ENCODE data around the gene SLC6A7. TPM values are rescaled to one million over a fixed set of nuclear protein-coding genes. Genes with fewer than 3 reads are reported as not detected.

SLC6A7 gene
- total and polyA plus RNA-seq, 9 donors: 0.31 to 1.3 (median 0.75) TPM

GRCh38 chr5:150155258-150156026 lies 34.4 kb upstream of the SLC6A7 start, which contains the start of gene PDGFRB:
PDGFRB (minus strand) TSS chr5:150155845; CDS start chr5:150137047, 18,798 bp downstream.
- 3% methylated on average over 8 of the region's 17 CpGs for WGBS (ENCODE audit: insufficient coverage)
- H3K4me1 ChIP-seq (ENCODE audit: control insufficient read depth, insufficient read depth, low read length): peaks cover 73% of the 10 kb centered on the region

GRCh38 chr5:150156027-150156368 lies 33.9 kb upstream of the SLC6A7 start:
- no peaks in the 10 kb centered on the region for H3K9me3 ChIP-seq (replicated peaks; ENCODE audit: control insufficient read depth, low read depth, low read length)
- peaks cover 73% of the 10 kb centered on the region for H3K4me1 ChIP-seq (ENCODE audit: control insufficient read depth, insufficient read depth, low read length)
- WGBS (ENCODE audit: insufficient coverage): 0% methylated on average over 9 of the region's 9 CpGs
- peaks cover 7% of the 10 kb centered on the region for H3K27me3 ChIP-seq (ENCODE audit: control insufficient read depth, insufficient read depth, low read length)
- H3K36me3 ChIP-seq (ENCODE audit: control insufficient read depth, insufficient read depth, low read length): peaks cover 10% of the 10 kb centered on the region
- H3K4me3 ChIP-seq (ENCODE audit: low read length): peak overlapping the region; percentile 58
- H3K27ac ChIP-seq (ENCODE audit: low read length): peak overlapping the region; percentile 87
- DNase-seq: no peak

More at GRCh38 chr5:150155258-150156026, 34.4 kb upstream of the SLC6A7 start, which contains the start of gene PDGFRB:
- peak within 1 kb of the TSS; percentile 87 for H3K27ac ChIP-seq (ENCODE audit: low read length)
- peaks cover 10% of the 10 kb centered on the region for H3K36me3 ChIP-seq (ENCODE audit: control insufficient read depth, insufficient read depth, low read length)
- peak; percentile 97 for DNase-seq
- no peaks in the 10 kb centered on the region for H3K9me3 ChIP-seq (replicated peaks; ENCODE audit: control insufficient read depth, low read depth, low read length)
- H3K4me3 ChIP-seq (ENCODE audit: low read length): peak within 1 kb of the TSS; percentile 58
- H3K27me3 ChIP-seq (ENCODE audit: control insufficient read depth, insufficient read depth, low read length): peaks cover 7% of the 10 kb centered on the region

GRCh38 chr5:150156540-150156939 lies 33.3 kb upstream of the SLC6A7 start:
- DNase-seq: no peak
- H3K27ac ChIP-seq (ENCODE audit: low read length): peak overlapping the region; percentile 87
- no peaks in the 10 kb centered on the region for H3K9me3 ChIP-seq (replicated peaks; ENCODE audit: control insufficient read depth, low read depth, low read length)
- H3K4me1 ChIP-seq (ENCODE audit: control insufficient read depth, insufficient read depth, low read length): peaks cover 75% of the 10 kb centered on the region
- peaks cover 7% of the 10 kb centered on the region for H3K27me3 ChIP-seq (ENCODE audit: control insufficient read depth, insufficient read depth, low read length)
- H3K36me3 ChIP-seq (ENCODE audit: control insufficient read depth, insufficient read depth, low read length): peaks cover 8% of the 10 kb centered on the region
- H3K4me3 ChIP-seq (ENCODE audit: low read length): no peak overlapping the region
- WGBS (ENCODE audit: insufficient coverage): 0% methylated on average over 1 of the region's 4 CpGs

GRCh38 chr5:150157168-150157567 lies 32.7 kb upstream of the SLC6A7 start:
- Histone ChIP-seq H3K4me1 (ENCODE audit: control insufficient read depth, insufficient read depth, low read length) (peaks cover 80% of the 10 kb centered on the region), H3K36me3 (ENCODE audit: control insufficient read depth, insufficient read depth, low read length) (peaks cover 8% of the 10 kb centered on the region), H3K27ac (ENCODE audit: low read length) (peak overlapping the region; percentile 75), H3K27me3 (ENCODE audit: control insufficient read depth, insufficient read depth, low read length) (peaks cover 7% of the 10 kb centered on the region), H3K4me3 (ENCODE audit: low read length) (no peak overlapping the region), H3K9me3 (replicated peaks; ENCODE audit: control insufficient read depth, low read depth, low read length) (no peaks in the 10 kb centered on the region)
- DNase-seq: peak; percentile 59
- 41% methylated on average over 3 of the region's 3 CpGs for WGBS (ENCODE audit: insufficient coverage)

- Histone ChIP-seq H3K36me3 (ENCODE audit: control insufficient read depth, insufficient read depth, low read length) (peaks cover 6% of the 10 kb centered on the region), H3K27me3 (ENCODE audit: control insufficient read depth, insufficient read depth, low read length) (peaks cover 7% of the 10 kb centered on the region), H3K9me3 (replicated peaks; ENCODE audit: control insufficient read depth, low read depth, low read length) (no peaks in the 10 kb centered on the region), H3K27ac (ENCODE audit: low read length) (peak overlapping the region; percentile 65), H3K4me3 (ENCODE audit: low read length) (no peak overlapping the region), H3K4me1 (ENCODE audit: control insufficient read depth, insufficient read depth, low read length) (peaks cover 79% of the 10 kb centered on the region)
- 30% methylated on average over 7 of the region's 12 CpGs for WGBS (ENCODE audit: insufficient coverage)
- peak; percentile 53 for DNase-seq
Observed at GRCh38 chr5:150158170-150158949, 31.5 kb upstream of the SLC6A7 start.

GRCh38 chr5:150159031-150159430 lies 30.8 kb upstream of the SLC6A7 start:
- H3K9me3 ChIP-seq (replicated peaks; ENCODE audit: control insufficient read depth, low read depth, low read length): no peaks in the 10 kb centered on the region
- WGBS (ENCODE audit: insufficient coverage): 64% methylated on average over 5 of the region's 6 CpGs
- H3K4me1 ChIP-seq (ENCODE audit: control insufficient read depth, insufficient read depth, low read length): peaks cover 79% of the 10 kb centered on the region
- H3K4me3 ChIP-seq (ENCODE audit: low read length): no peak overlapping the region
- peaks cover 7% of the 10 kb centered on the region for H3K27me3 ChIP-seq (ENCODE audit: control insufficient read depth, insufficient read depth, low read length)
- peak overlapping the region; percentile 47 for H3K27ac ChIP-seq (ENCODE audit: low read length)
- peaks cover under 1% of the 10 kb centered on the region for H3K36me3 ChIP-seq (ENCODE audit: control insufficient read depth, insufficient read depth, low read length)
- DNase-seq: no peak

GRCh38 chr5:150159741-150160179 lies 30.1 kb upstream of the SLC6A7 start:
- H3K4me3 ChIP-seq (ENCODE audit: low read length): no peak overlapping the region
- 20% methylated on average over 1 of the region's 9 CpGs for WGBS (ENCODE audit: insufficient coverage)
- peaks cover 82% of the 10 kb centered on the region for H3K4me1 ChIP-seq (ENCODE audit: control insufficient read depth, insufficient read depth, low read length)
- peaks cover 7% of the 10 kb centered on the region for H3K27me3 ChIP-seq (ENCODE audit: control insufficient read depth, insufficient read depth, low read length)
- no peaks in the 10 kb centered on the region for H3K36me3 ChIP-seq (ENCODE audit: control insufficient read depth, insufficient read depth, low read length)
- H3K9me3 ChIP-seq (replicated peaks; ENCODE audit: control insufficient read depth, low read depth, low read length): no peaks in the 10 kb centered on the region
- peak overlapping the region; percentile 69 for H3K27ac ChIP-seq (ENCODE audit: low read length)
- DNase-seq: peak; percentile 69

GRCh38 chr5:150160448-150161081 lies 29.3 kb upstream of the SLC6A7 start:
- H3K27me3 ChIP-seq (ENCODE audit: control insufficient read depth, insufficient read depth, low read length): peaks cover 7% of the 10 kb centered on the region
- peaks cover 87% of the 10 kb centered on the region for H3K4me1 ChIP-seq (ENCODE audit: control insufficient read depth, insufficient read depth, low read length)
- H3K27ac ChIP-seq (ENCODE audit: low read length): peak overlapping the region; percentile 69
- H3K36me3 ChIP-seq (ENCODE audit: control insufficient read depth, insufficient read depth, low read length): no peaks in the 10 kb centered on the region
- no peaks in the 10 kb centered on the region for H3K9me3 ChIP-seq (replicated peaks; ENCODE audit: control insufficient read depth, low read depth, low read length)
- 33% methylated on average over 3 of the region's 5 CpGs for WGBS (ENCODE audit: insufficient coverage)
- H3K4me3 ChIP-seq (ENCODE audit: low read length): no peak overlapping the region
- DNase-seq: no peak

- H3K27ac ChIP-seq (ENCODE audit: low read length): peak overlapping the region; percentile 11
- peak; percentile 80 for DNase-seq
- H3K9me3 ChIP-seq (replicated peaks; ENCODE audit: control insufficient read depth, low read depth, low read length): no peaks in the 10 kb centered on the region
- 51% methylated on average over 9 of the region's 14 CpGs for WGBS (ENCODE audit: insufficient coverage)
- peaks cover 87% of the 10 kb centered on the region for H3K4me1 ChIP-seq (ENCODE audit: control insufficient read depth, insufficient read depth, low read length)
- H3K4me3 ChIP-seq (ENCODE audit: low read length): no peak overlapping the region
- no peaks in the 10 kb centered on the region for H3K36me3 ChIP-seq (ENCODE audit: control insufficient read depth, insufficient read depth, low read length)
- peaks cover 8% of the 10 kb centered on the region for H3K27me3 ChIP-seq (ENCODE audit: control insufficient read depth, insufficient read depth, low read length)
Observed at GRCh38 chr5:150161242-150162141, 28.4 kb upstream of the SLC6A7 start.
